Measurements from ENCODE around the gene PITPNB.

The PITPNB gene

DNA sequence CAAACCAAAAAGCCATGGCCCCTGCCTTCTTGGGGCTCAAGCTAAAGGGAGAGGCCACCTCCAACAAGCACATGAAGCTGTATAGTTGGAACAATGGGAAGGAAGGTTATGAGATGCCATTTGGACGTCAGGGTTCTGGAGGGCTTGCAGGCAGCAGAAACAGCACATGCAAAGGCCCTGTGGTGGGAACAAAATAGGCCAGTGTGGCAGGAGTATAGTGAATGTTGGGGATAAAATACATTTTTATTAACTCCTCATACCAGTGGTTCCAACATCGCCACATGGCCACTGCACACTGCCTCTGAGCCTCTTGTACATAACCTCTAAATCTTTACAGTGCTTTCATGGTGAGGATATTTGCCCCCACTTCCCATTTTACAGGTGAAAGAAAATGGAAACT lies 85.3 kb downstream of the PITPNB start:
- DNase-seq (ENCODE audit: low read depth in 2 of 2), result no peak

- DNase-seq (ENCODE audit: low read depth in 2 of 2), result no peak
These were observed 86.5 kb downstream of the PITPNB start for GRCh38 chr22:27832606-27833005.

DNA sequence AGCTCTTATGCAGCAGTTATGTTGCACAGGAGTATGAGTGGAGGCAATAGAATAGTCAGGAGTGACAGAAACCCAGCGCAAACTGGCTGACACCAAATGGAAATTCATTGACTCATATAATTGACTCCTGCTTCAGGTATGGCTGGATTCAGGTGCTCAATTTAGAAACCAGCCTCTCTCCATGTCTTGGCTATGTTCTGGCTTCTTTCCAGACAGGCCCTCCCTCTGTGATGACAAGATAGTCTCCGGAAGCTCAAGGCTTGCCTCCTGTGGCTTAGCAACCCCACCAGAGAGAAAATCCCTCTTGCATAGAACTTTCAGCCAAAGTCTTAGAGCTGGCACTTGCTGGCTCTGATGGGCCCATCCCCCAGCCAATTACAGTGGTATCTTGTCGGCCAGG lies 89.4 kb downstream of the PITPNB start:
- DNase-seq (ENCODE audit: low read depth in 2 of 2), result no peak

DNA sequence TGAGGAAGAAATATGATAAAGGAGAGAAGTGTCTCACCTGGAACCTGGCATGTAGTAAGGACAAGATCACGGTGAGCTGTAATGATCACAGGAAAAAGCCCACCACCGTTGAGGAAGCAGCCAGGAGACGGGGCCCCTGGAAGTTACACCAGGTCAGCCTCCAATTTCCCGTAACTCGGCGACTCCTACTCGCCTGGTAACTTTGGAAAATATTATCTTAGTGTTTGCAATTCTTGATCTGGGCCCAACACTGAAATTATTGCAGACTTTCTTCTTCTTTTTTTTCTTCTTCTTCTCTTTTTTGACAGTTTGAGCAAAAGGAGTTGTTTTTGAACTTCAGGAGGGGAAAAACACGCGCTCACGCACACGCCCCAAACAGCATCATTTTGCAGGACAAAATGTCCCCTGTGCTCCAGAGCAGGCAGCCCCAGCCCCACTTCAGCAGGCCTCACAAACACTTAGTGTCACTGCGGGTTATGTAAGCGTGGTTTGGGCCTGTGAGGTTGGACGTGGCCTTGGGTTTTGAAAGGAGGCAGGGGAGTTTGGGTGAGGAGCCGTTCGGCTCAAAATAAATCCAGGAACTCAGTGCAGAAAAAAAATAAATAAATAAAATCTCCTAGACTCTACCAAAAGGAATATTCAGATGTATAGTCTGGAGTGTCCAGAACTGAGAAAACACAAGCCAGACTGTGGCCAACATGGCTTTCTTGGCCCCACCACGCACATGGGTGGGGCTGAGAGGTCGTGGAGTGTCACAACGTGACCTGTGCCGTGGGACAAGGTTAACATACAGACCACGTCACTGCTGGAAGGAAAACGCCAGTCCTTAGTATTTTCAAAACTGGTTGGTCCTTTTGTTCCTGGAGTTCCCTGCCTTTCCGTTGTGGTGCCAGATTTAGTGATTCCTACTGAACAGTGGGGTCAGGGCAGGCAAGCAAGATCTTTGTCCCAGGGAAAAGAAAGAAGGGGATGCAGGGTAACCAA lies 91.2 kb downstream of the PITPNB start:
- DNase-seq (ENCODE audit: low read depth in 2 of 2), result no peak

- DNase-seq (ENCODE audit: low read depth in 2 of 2), result peak in 1 of 2 donors; percentile 9
These were observed 93.9 kb downstream of the PITPNB start for GRCh38 chr22:27825174-27825573.

GRCh38 chr22:27823221-27823620 lies 95.8 kb downstream of the PITPNB start:
- no peak for DNase-seq (ENCODE audit: low read depth in 2 of 2)

GRCh38 chr22:27820896-27821866 lies 97.9 kb downstream of the PITPNB start:
- DNase-seq (ENCODE audit: low read depth in 2 of 2), result no peak

GRCh38 chr22:27816552-27816951 lies 102.5 kb downstream of the PITPNB start:
- DNase-seq (ENCODE audit: low read depth in 2 of 2), result no peak

DNA sequence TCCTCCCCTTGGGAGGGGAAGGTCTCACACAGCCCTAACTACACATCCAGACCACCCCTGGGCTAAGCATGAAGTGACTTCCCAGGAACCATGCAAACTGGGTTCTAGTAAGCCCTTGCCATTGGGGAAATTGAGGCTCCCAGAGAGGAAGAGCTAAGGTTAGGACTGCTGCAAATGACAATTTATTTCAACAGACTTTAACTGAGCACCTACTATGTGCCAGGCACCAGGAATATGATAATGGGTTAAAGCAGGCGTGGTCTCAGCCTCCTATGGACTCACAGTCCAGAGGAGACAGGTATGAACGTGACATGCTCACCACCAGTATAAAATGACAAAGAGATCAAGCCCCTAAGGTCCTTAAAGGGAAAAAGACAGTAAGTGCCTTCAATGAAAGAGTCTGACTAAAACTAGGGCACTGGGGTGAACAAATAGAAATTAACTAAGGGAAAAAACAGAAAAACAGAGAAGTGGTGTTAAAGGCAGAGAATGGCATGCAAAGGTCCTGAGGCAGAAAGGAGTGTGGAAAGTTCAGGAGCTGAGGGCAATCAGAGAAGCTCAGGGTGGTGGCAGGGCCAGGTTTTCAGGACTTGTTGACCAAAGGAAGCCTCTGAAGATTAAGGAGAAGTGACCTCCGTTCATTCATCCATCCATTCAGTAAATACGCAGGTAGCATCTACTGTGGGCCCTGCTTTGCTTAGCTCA lies 103.1 kb downstream of the PITPNB start:
- DNase-seq (ENCODE audit: low read depth in 2 of 2), result no peak

- DNase-seq (ENCODE audit: low read depth in 2 of 2), result no peak
These were observed 104.1 kb downstream of the PITPNB start for GRCh38 chr22:27814993-27815392.

- DNase-seq (ENCODE audit: low read depth in 2 of 2), result no peak
These were observed 107.3 kb downstream of the PITPNB start for GRCh38 chr22:27811778-27812177.

GRCh38 chr22:27810609-27811151 lies 108.4 kb downstream of the PITPNB start:
- no peak for DNase-seq (ENCODE audit: low read depth in 2 of 2)

DNA sequence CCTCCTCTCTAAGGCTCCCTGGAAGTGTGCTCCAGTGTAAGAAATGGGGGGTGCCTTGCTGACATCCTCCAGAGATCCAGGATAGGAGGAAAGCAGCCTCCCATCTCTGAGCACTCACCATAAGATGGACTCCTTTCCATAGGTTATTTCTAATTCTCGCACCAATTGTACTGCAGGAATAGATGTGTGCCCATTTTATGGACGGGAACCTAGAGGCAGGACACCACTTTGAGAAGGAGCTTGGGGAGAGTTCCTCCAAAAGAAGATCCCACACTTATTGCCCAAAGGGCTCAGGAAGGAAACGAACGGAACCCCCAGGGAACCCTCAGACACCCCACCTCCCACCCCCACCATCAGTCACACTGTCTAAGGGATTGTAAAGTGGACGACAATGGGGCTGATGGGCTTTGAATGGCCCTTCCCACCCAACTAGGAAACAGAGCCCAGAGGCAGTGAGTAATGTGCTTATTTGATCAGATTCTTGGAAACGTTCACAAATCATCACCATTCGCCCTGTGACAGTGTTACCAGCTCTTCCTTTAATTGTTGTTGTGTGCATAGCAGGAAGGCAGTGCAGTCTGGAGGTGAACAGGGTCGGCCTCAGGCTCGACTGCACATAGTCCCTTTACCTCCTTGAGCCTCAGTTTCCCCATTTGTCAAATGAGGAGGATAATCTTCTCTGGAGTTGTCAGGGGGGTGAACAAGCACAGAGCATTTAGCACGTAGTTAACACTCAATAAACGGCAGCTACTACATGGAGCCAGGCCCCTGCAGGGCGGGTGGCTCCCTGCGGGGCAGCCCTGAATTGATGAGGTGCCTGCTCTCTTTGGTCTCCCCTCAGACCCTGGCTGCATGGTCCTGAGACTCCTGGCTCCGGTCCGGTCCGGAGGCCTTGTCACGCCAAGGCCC lies 109.1 kb downstream of the PITPNB start:
- DNase-seq (ENCODE audit: low read depth in 2 of 2), result no peak

DNA sequence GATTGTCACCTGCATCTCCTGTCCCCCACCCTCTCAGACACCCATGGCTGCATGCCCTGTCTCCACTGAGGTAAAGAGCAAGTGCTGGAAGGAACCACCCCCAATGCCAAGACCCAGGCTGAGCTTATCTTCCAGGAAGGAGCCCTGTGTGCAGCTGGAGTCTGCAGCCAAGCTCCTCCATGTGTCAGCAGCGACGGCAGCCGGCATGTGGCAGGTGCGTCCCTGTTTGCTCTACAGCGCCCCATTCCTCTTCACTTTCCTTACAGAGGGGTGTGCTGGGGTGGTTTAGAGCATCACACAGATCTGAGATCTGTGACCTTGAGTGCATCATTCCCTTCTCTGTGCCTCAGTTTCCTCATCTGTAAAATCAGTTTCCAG lies 109.8 kb downstream of the PITPNB start:
- DNase-seq (ENCODE audit: low read depth in 2 of 2), result no peak

GRCh38 chr22:27808451-27809225 lies 110.4 kb downstream of the PITPNB start:
- DNase-seq (ENCODE audit: low read depth in 2 of 2), result no peak

DNA sequence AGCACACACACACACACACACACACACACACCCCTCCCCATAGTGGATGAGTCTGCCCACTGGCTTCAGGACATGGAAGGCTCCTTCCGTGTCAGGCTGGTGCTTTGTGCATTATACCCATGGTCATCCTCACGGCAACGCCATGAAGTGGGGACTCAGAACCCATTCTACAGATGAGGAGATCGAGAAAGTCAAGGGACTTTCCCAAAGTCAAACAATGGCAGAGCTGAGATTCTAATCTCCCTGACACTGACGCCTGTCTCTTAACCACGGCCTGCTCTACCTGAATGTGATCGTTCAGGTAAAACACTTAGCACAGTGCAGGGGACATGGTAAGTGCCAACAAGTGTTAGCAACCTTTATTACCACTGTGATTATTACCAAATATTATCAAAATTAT lies 113.2 kb downstream of the PITPNB start:
- no peak for DNase-seq (ENCODE audit: low read depth in 2 of 2)

- peak; percentile 30 to 35 for DNase-seq (ENCODE audit: low read depth in 2 of 2)
These were observed 114.4 kb downstream of the PITPNB start for GRCh38 chr22:27804470-27805297.

DNA sequence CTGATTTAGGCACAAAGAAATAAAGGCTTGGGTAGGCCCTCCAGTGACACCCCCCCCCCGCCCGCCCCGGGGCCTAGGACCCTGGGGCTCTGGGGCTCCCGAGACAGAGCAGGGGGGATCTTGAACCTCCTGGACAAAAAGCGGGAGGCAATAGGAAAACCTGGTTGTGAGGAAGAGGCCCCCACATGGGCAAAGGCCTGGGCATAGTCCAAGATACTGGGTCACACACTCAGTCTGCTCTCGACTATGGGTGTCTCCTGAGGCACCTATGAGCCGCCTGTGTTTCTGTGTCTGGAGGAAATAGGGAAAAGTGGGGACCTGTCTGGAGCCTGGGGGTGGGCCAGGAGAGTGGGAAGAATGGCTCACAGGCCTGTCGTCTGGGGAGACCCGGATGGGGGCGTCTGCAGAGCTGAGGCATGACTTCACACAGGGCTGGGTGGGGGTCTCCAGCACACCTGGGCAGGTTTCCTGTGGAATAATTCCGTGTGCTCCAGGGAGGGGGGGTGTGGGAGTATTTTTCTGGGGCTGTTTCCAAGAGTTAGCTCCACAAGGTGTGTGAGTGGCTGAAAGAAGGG lies 115.1 kb downstream of the PITPNB start:
- DNase-seq (ENCODE audit: low read depth in 2 of 2), result no peak

Measured in stimulated activated CD8-positive, alpha-beta memory T cell treated with anti-CD3 and anti-CD28 coated beads, Interleukin-2, amount 100 ng/mL, for 48 hours (primary cell).